H9 (cell line): ENCODE measurements around the gene ADSS2. TPM values are rescaled to one million over a fixed set of nuclear protein-coding genes. Genes with fewer than 3 reads are reported as not detected.
"Not testable (repeated sequence)": the region's sequence is repeated elsewhere in the genome, so short reads cannot be mapped to it uniquely, and the experiment has no call there.

Source experiments
- DNase-seq: peaks from one replicate; pipeline ENCODE4 v3.0.0-alpha.2; 2017
- H2AFZ ChIP-seq: one replicate; pipeline ENCODE4 v1.6.1; 2013; ENCODE audit warnings: mild to moderate bottlenecking, low read length, control low read depth, moderate library complexity
- H2AK5ac ChIP-seq: 2 replicates; pipeline ENCODE4 v1.6.1; 2013; ENCODE audit warnings: low read length, control low read depth, mixed read lengths; ENCODE audit not compliant: insufficient read length
- H2BK120ac ChIP-seq: one replicate; pipeline ENCODE4 v1.6.1; 2013; ENCODE audit warnings: low read depth, mild to moderate bottlenecking, low read length, control low read depth, inconsistent platforms; ENCODE audit not compliant: poor library complexity, severe bottlenecking
- H2BK12ac ChIP-seq: 2 replicates; pipeline ENCODE4 v1.6.1; 2013; ENCODE audit warnings: low read length, control low read depth, mixed read lengths, low read depth; ENCODE audit not compliant: insufficient read length
- H2BK15ac ChIP-seq: 2 replicates; pipeline ENCODE4 v1.6.1; 2013; ENCODE audit warnings: low read depth, low read length, control low read depth
- H2BK20ac ChIP-seq: one replicate; pipeline ENCODE4 v1.6.1; 2013; ENCODE audit warnings: low read depth, mild to moderate bottlenecking, low read length, control low read depth, inconsistent platforms; ENCODE audit not compliant: poor library complexity, severe bottlenecking
- H2BK5ac ChIP-seq: 2 replicates; pipeline ENCODE4 v1.6.1; 2013; ENCODE audit warnings: low read length, control low read depth, mixed read lengths; ENCODE audit not compliant: insufficient read length
- H3K14ac ChIP-seq: 2 replicates; pipeline ENCODE4 v1.6.1; 2013; ENCODE audit warnings: low read length, control low read depth; ENCODE audit not compliant: insufficient read depth
- H3K18ac ChIP-seq: 2 replicates; pipeline ENCODE4 v1.6.1; 2013; ENCODE audit warnings: low read depth, mild to moderate bottlenecking, mixed read lengths, low read length, control low read depth; ENCODE audit not compliant: insufficient read length
- H3K23ac ChIP-seq: 2 replicates; pipeline ENCODE4 v1.6.1; 2013; ENCODE audit warnings: low read length, control low read depth, mixed read lengths, low read depth; ENCODE audit not compliant: insufficient read length
- H3K23me2 ChIP-seq: 2 replicates; pipeline ENCODE4 v1.6.1; 2013; ENCODE audit warnings: low read depth, mild to moderate bottlenecking, mixed read lengths, low read length, control low read depth; ENCODE audit not compliant: insufficient read length, poor library complexity, severe bottlenecking
- H3K27ac ChIP-seq: 2 replicates; pipeline ENCODE4 v1.5.1; 2013; ENCODE audit warnings: low read length, control low read depth, mixed read lengths, low read depth; ENCODE audit not compliant: insufficient read length
- H3K27me3 ChIP-seq: 2 replicates; pipeline ENCODE4 v1.6.1; 2013; ENCODE audit warnings: low read length, control low read depth, inconsistent platforms; ENCODE audit not compliant: insufficient read depth
- H3K4ac ChIP-seq: 2 replicates; pipeline ENCODE4 v1.6.1; 2013; ENCODE audit warnings: low read depth, mild to moderate bottlenecking, control low read depth, inconsistent platforms, low read length, moderate library complexity
- H3K4me1 ChIP-seq: 2 replicates; pipeline ENCODE4 v1.6.1; 2013; ENCODE audit warnings: low read length, control low read depth, inconsistent platforms; ENCODE audit not compliant: insufficient read depth
- H3K4me2 ChIP-seq: 2 replicates; pipeline ENCODE4 v1.6.1; 2013; ENCODE audit warnings: low read length, control low read depth, mixed read lengths; ENCODE audit not compliant: insufficient read length, insufficient read depth
- H3K56ac ChIP-seq: 2 replicates; pipeline ENCODE4 v1.6.1; 2013; ENCODE audit warnings: low read depth, mild to moderate bottlenecking, mixed read lengths, low read length, control low read depth; ENCODE audit not compliant: insufficient read length
- H3K79me1 ChIP-seq: 2 replicates; pipeline ENCODE4 v1.6.1; 2013; ENCODE audit warnings: low read depth, mild to moderate bottlenecking, moderate library complexity, low read length, control low read depth, inconsistent platforms; ENCODE audit not compliant: insufficient read depth, poor library complexity, severe bottlenecking
- H3K79me2 ChIP-seq: 2 replicates; pipeline ENCODE4 v1.6.1; 2013; ENCODE audit warnings: low read length, control low read depth, inconsistent platforms; ENCODE audit not compliant: insufficient read depth
- H3K9ac ChIP-seq: 2 replicates; pipeline ENCODE4 v1.6.1; 2013; ENCODE audit warnings: low read length, control low read depth, mixed read lengths; ENCODE audit not compliant: insufficient read length; ENCODE audit errors: extremely low read depth
- H3K9me3 ChIP-seq: one replicate; pipeline ENCODE4 v1.6.1; 2013; ENCODE audit warnings: low read depth, low read length, inconsistent platforms; ENCODE audit not compliant: control insufficient read depth
- H3T11ph ChIP-seq: one replicate; pipeline ENCODE4 v1.6.1; 2013; ENCODE audit warnings: mild to moderate bottlenecking, low read length, control low read depth, inconsistent platforms
- H4K20me1 ChIP-seq: one replicate; pipeline ENCODE4 v1.6.1; 2013; ENCODE audit not compliant: control insufficient read depth, insufficient read length, insufficient read depth
- H4K5ac ChIP-seq: 2 replicates; pipeline ENCODE4 v1.6.1; 2013; ENCODE audit warnings: low read depth, mild to moderate bottlenecking, mixed read lengths, low read length, control low read depth; ENCODE audit not compliant: insufficient read length
- H4K8ac ChIP-seq: replicated peaks from 2 replicates; pipeline ENCODE4 v1.6.1; 2013; ENCODE audit warnings: low read length, control low read depth, mixed read lengths, low read depth; ENCODE audit not compliant: insufficient read length
- H4K91ac ChIP-seq: 2 replicates; pipeline ENCODE4 v1.6.1; 2013; ENCODE audit warnings: low read depth, mild to moderate bottlenecking, moderate library complexity, mixed read lengths, low read length, control low read depth; ENCODE audit not compliant: insufficient read length
- H3K27ac Mint-ChIP-seq, 3 experiments: 2 replicates in 2 of 3; 3 replicates in 1 of 3; pipeline ENCODE4 v1.8.0; 2020 to 2021; ENCODE audit warnings: mixed read lengths in 3 of 3, mild to moderate bottlenecking in 1 of 3, moderate library complexity in 1 of 3
- H3K27me3 Mint-ChIP-seq: 2 replicates; pipeline ENCODE4 v1.8.0; 2021; ENCODE audit warnings: low read depth, mild to moderate bottlenecking, moderate library complexity, mixed read lengths
- H3K36me3 Mint-ChIP-seq, 3 experiments: 2 replicates in 2 of 3; 3 replicates in 1 of 3; pipeline ENCODE4 v1.8.0; 2020 to 2021; ENCODE audit warnings: low read depth in 3 of 3, mixed read lengths in 3 of 3; ENCODE audit not compliant: insufficient read depth in 1 of 3
- H3K4me1 Mint-ChIP-seq, 2 experiments: 2 replicates each; pipeline ENCODE4 v1.8.0; 2020; ENCODE audit warnings: mixed read lengths in 2 of 2
- H3K4me3 Mint-ChIP-seq, 2 experiments: 2 replicates in 1 of 2; 3 replicates in 1 of 2; pipeline ENCODE4 v1.8.0; 2020 to 2021; ENCODE audit warnings: mild to moderate bottlenecking in 2 of 2, mixed read lengths in 2 of 2, moderate library complexity in 1 of 2
- H3K9me3 Mint-ChIP-seq, 2 experiments: 2 replicates in 1 of 2; 3 replicates in 1 of 2; pipeline ENCODE4 v1.8.0; 2020; ENCODE audit warnings: mild to moderate bottlenecking in 2 of 2, mixed read lengths in 2 of 2, moderate library complexity in 1 of 2
- WGBS: extraction: QIAGEN DNeasy Blood & Tissue Kit; methylation state at CpG from one replicate; pipeline ENCODE4 v1.1.7; 2013; ENCODE audit warnings: missing lambda C conversion rate, low lambda C conversion rate, mixed read lengths; ENCODE audit not compliant: insufficient read length; ENCODE audit errors: extremely low coverage; 5-methylcytosine and 5-hydroxymethylcytosine counted together
- total RNA-seq: library from RNA; stranded (reverse); gene quantifications from 2 replicates; pipeline ENCODE4 v1.2.1, GENCODE V29; 2021
- TF ChIP-seq, protein P1 (sequence below): fragments of 200-600 bp; sonication (generic); conservative IDR thresholded peaks from 3 replicates; pipeline ENCODE4 v1.8.0; 2021; ENCODE audit warnings: antibody characterized with exemption, mild to moderate bottlenecking

Gene ADSS2
- total RNA-seq, 1 experiment from 2014 or later = 65.4 TPM

DNA sequence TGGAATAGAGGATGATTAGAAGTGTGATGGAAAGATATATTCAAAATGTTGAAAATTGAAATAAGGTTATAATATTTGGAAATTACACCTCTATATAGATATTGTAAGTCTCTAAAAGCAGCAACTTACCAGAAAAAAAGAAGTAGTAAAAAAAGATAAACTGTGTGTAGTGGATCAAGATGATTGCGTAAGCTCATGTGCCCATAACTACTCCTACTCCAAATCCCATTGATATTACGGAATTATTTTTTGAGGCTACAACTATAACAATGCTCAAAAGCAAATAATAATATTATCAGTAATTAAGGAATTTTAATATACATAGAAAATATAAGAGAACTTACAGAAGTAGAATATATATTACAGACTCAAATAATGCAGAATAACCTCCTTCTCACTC is 42.9 kb upstream of the ADSS2 start:
- no peaks in the 10 kb centered on the region for H3K36me3 Mint-ChIP-seq
- Histone ChIP-seq H3K9ac (no peak overlapping the region), H3K4me2 (no peak overlapping the region), H3K79me1 (no peaks in the 10 kb centered on the region), H2BK120ac (no peak overlapping the region), H3K27me3 (no peaks in the 10 kb centered on the region), H3K14ac (no peak overlapping the region), H4K91ac (no peak overlapping the region), H2BK12ac (no peak overlapping the region), H3K4me1 (no peaks in the 10 kb centered on the region), H3K18ac (no peak overlapping the region), H4K20me1 (no peaks in the 10 kb centered on the region), H3K4ac (no peak overlapping the region), H2BK20ac (no peak overlapping the region), H4K5ac (no peak overlapping the region), H3K9me3 (no peaks in the 10 kb centered on the region), H3T11ph (no peak overlapping the region), H3K79me2 (no peaks in the 10 kb centered on the region), H2BK15ac (no peak overlapping the region), H2AK5ac (no peak overlapping the region), H3K56ac (no peak overlapping the region), H2AFZ (no peak overlapping the region), H3K23me2 (no peaks in the 10 kb centered on the region), H4K8ac (no peak overlapping the region), H3K23ac (no peak overlapping the region), H2BK5ac (no peak overlapping the region), H3K27ac (no peak overlapping the region)
- DNase-seq = no peak
- H3K9me3 Mint-ChIP-seq = peaks cover 3% of the 10 kb centered on the region in 2 experiments; a peak in 2 of 5 replicates
- H3K27ac Mint-ChIP-seq = no peak overlapping the region
- no CpG with 5 or more reads among the region's 2 CpGs for WGBS
- H3K27me3 Mint-ChIP-seq = no peaks in the 10 kb centered on the region
- no peak overlapping the region for H3K4me3 Mint-ChIP-seq
- TF ChIP-seq, protein P1, sequence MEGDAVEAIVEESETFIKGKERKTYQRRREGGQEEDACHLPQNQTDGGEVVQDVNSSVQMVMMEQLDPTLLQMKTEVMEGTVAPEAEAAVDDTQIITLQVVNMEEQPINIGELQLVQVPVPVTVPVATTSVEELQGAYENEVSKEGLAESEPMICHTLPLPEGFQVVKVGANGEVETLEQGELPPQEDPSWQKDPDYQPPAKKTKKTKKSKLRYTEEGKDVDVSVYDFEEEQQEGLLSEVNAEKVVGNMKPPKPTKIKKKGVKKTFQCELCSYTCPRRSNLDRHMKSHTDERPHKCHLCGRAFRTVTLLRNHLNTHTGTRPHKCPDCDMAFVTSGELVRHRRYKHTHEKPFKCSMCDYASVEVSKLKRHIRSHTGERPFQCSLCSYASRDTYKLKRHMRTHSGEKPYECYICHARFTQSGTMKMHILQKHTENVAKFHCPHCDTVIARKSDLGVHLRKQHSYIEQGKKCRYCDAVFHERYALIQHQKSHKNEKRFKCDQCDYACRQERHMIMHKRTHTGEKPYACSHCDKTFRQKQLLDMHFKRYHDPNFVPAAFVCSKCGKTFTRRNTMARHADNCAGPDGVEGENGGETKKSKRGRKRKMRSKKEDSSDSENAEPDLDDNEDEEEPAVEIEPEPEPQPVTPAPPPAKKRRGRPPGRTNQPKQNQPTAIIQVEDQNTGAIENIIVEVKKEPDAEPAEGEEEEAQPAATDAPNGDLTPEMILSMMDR = no peak
- H3K4me1 Mint-ChIP-seq = peaks cover 3 to 4% of the 10 kb centered on the region in 2 experiments; a peak in 2 of 4 replicates

DNA sequence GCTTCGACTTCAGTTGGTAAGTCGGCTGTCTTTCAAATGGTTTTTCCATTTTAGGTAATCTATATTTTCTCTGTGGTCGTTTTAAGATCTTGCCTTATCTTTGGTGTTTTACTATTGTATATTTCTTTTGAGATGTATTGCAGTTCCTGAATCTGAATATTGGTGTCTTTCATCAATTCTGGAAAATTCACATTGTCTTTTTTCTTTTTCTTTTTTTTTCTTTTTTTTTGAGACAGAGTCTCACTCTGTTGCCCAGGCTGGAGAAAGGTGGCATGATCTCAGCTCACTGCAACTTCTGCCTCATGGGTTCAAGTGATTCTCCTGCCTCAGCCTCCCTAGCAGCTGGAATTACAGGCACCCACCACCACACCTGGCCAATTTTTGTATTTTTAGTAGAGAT is 33.3 kb upstream of the ADSS2 start:
- H2BK20ac ChIP-seq, H3K9me3 Mint-ChIP-seq, H3K4ac ChIP-seq, H2BK15ac ChIP-seq, H3K23me2 ChIP-seq, H3T11ph ChIP-seq, H2AFZ ChIP-seq, H2AK5ac ChIP-seq, H3K56ac ChIP-seq, H3K9ac ChIP-seq, H3K27me3 ChIP-seq, H3K79me1 ChIP-seq, H3K4me1 ChIP-seq, H4K20me1 ChIP-seq, H3K27me3 Mint-ChIP-seq, H4K91ac ChIP-seq, H3K18ac ChIP-seq, H2BK5ac ChIP-seq, H2BK120ac ChIP-seq, H4K8ac ChIP-seq, H3K14ac ChIP-seq, H4K5ac ChIP-seq, H3K23ac ChIP-seq, H2BK12ac ChIP-seq, H3K36me3 Mint-ChIP-seq, H3K79me2 ChIP-seq, H3K4me2 ChIP-seq, H3K27ac Mint-ChIP-seq, DNase-seq, H3K9me3 ChIP-seq, H3K27ac ChIP-seq, H3K4me3 Mint-ChIP-seq: not testable (repeated sequence)
- no CpG with 5 or more reads among the region's 3 CpGs for WGBS
- peaks cover 4 to 12% of the 10 kb centered on the region in 2 experiments for H3K4me1 Mint-ChIP-seq
